NAMALWA (cell line): ENCODE data around the gene RTP3.
A peak's percentile ranks its signal among the peaks of the same experiment; 100 is the strongest.
"Not testable (repeated sequence)": the region's sequence is repeated elsewhere in the genome, so short reads cannot be mapped to it uniquely, and the experiment has no call there.

ENCODE experiments used
- DNase-seq: peaks from one replicate; pipeline ENCODE4 v3.0.0-alpha.2; 2015; ENCODE audit warnings: low spot score

RTP3 gene

DNA sequence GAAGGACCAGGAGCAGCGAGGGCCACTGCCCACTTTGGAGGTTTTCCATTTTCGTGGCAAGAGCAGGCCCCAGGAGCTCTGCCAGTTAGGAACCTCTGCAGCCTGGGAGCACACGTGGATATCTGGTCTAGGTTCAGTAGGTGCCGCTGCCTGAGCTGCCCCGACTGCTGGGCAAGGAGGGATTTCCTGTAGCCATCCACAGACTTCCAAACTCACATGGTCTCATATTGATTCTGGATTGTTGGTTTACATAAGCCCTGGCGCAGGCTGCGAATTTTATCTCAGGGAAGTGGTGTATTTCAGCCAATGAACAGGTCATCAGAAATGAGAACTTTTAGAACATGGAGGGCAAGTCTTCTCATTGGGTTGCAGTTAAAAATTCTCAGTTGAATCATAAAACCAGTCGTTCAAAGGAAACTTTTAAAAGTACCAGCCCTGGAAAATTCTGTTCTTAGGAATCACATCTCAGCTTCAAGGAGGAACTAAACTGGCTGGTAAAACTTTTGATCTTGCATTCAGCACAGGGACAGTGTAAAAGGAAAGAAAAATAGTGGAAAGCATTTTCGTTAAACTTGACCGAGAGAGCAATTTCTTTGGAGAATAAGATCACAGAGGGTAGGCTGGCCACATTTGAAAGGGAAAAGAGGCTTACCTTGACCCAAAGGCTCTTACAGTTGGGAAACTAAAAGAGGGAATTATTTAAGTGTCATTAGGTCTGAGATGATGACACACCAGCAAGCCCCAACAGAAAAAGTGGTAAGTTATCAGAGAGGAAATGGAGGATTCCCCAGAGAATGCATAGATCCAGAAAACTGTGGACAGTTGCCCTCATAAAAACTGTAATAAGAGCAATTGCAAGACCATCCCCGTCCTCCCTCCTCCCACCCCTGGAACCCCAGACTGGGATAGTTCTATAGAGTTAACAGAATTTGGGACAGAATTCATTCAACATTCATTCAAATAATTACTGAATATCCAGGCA, 6.4 kb upstream of the RTP3 start:
- no peak for DNase-seq

GRCh38 chr3:46492890-46493547, 4.8 kb upstream of the RTP3 start:
- DNase-seq: no peak

DNA sequence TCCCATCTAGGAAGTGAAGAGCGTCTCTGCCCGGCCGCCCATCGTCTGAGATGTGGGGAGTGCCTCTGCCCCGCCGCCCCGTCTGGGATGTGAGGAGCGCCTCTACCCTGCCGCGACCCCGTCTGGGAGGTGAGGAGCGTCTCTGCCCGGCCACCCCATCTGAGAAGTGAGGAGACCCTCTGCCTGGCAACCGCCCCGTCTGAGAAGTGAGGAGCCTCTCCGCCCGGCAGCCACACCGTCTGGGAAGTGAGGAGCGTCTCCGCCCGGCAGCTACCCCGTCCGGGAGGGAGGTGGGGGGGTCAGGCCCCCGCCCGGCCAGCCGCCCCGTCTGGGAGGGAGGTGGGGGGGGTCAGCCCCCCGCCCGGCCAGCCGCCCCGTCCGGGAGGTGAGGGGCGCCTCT, 3.3 kb upstream of the RTP3 start:
- DNase-seq: not testable (repeated sequence)

DNA sequence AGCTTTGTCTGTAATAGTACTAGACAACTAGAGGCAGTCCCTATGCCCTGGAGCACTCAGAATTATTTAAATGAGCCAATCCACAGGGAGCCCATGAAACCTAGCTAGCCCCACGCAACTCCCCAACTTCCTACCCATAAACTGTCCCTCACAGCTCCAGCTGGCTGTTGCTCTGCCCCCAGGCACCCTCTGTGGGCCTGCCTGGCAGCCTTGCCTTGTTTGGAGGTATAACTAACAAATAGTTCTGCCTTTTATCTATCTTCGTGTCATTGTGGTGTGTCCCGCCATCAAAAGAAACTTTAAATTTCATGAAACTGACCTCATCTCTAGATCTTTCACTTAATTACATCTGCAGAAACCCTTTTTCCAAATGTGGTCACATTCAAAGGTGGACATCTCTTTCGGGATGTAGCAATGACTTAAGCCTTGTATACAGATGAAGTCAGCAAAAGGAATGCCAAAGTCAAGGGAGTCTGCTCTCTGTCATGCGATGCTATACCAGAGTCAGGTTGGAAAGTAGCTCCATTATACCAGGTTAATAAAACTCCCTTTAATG, 1.8 kb upstream of the RTP3 start:
- DNase-seq: no peak

GRCh38 chr3:46496746-46497555, 825 bp upstream of the RTP3 start:
- peak; percentile 32 for DNase-seq

GRCh38 chr3:46498916-46499519, 1.2 kb downstream of the RTP3 start:
- DNase-seq: no peak

DNA sequence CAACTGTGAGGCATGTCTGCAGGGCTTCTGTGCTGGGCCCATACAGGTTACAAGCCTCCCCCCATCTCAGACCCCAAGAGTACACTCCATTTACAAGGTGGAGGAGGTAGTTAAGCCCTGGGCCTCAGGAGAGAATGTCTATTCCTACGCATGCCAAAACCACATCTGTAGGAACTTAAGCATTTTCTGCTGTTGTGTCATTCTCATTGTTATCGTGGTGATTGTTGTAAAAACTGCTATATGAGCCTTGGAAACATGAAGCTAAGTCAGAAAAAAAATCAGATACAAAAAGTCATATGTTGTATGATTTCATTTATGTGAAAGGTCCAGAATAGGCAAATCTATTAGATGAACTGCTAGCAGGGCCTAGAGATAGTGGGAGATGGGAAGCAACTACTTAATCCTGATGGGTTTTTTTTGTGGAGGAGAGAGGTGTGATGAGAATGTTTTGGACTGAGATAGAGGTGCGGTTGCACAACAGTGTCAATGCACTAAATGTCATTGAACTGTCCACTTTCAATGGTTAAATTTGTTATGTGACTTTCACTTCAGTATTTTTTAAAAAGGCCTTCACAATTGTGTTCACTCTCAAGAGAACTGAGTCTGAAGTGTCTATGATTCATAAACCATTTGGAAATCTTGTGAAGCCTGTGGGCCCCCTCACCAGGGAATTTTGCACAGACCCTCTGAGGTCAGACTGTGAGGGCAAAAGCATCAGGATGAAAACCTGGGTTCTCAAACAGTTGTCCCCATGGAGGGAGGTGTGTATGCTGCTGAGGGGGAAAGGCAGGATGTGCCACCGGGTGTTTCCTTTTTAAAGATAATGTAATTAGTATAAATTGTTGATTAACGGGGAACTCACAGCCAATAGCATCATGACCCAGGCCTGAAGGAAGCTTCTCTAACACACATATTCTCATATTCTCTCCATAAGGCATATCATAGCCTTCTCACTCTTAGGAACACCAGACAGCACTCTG, 3.2 kb downstream of the RTP3 start:
- no peak for DNase-seq

GRCh38 chr3:46501702-46502101, 3.9 kb downstream of the RTP3 start:
- DNase-seq: no peak

- DNase-seq: no peak
Measured at GRCh38 chr3:46503200-46503874, 5.6 kb downstream of the RTP3 start.

DNA sequence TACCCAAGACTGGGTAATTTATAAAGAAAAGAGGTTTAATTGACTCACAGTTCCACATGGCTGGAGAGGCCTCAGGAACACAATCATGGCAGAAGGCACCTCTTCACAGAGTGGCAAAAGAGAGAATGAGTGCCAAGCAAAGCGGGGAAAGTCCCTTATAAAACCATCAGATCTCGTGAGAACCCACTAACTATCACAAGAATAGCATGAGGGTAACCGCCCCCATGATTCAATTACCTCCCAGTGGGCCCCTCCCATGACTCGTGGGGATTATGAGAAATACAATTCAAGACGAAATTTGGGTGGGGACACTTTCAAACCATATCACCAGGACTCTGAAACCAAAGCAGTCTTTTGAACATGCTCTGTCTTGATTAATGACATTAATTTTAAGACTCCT, 7.0 kb downstream of the RTP3 start:
- DNase-seq: peak; percentile 8

- no peak for DNase-seq
Measured at GRCh38 chr3:46505953-46506352, 8.2 kb downstream of the RTP3 start.

DNA sequence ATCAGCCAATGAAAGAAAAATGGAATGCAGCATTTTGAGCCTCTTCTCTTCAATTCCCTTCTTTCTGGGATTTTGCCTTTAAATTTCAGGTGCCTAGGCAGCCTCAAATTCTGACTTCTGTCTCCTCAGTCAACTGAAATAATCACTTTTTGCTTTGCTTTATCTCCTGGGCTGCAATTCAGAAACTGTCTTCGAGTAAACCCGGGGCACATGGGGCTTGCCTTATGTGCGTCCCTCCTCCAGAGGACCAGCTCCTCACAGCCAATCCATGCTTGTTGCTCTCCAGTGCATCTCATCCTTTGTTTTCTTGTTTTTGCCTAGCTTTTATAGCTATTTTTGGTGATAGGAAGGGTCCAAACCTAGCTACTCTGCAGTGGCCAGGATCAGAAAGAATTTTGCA, 8.8 kb downstream of the RTP3 start:
- DNase-seq: no peak

GRCh38 chr3:46508850-46509591, 11.2 kb downstream of the RTP3 start:
- no peak for DNase-seq

DNA sequence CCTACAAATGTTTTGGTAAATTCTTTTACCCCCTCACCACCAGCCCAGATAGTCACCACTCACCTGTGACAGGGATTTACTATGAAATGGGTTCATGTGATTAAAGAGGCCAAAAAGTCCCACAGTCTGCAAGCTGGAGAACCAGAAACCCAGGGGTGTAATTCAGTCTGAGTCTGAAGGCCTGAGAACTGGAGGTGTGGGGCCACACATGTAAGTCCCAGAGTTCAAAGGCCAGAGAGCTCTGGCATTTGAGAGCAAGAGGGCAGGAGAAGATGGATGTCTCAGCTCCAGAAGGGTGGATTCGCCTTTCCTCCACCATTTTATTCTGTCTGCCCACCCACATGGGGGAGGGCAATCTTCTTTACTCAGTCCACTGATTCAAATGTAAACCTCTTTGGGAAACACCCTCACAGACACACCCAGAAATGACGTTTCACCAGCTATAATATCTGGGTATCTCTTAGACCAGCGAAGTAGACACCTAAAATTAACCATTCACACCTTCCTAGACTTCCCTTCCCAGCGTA, 11.9 kb downstream of the RTP3 start:
- no peak for DNase-seq

DNA sequence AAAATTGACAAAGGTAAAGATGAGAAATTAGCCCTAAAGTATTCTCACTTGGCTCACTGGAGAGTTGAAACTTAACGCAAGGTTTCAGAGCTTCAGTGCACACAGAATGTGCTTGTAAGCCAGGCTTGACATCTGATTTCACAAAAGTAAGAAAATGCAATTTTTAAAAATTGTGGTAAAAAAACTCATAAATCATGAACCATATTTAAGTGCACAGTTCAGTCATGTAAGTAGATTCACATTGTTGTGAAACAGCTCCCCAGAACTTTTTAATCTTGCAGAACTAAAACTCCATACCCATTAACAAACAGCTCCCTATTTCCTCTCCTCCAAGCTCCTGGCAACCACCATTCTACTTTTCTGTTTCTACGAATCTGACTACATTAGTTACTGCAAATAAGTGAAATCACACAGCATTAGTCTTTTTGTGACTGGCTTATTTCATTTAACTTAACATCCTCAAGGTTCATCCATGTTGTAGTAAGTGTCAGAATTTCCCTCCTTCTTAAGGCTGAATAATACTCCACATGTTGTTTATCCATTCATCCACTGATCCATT, 14.5 kb downstream of the RTP3 start:
- DNase-seq: no peak

GRCh38 chr3:46516521-46516920, 18.7 kb downstream of the RTP3 start:
- DNase-seq: no peak

- no peak for DNase-seq
Measured at GRCh38 chr3:46517016-46517783, 19.4 kb downstream of the RTP3 start.

- no peak for DNase-seq
Measured at GRCh38 chr3:46517784-46518181, 20.0 kb downstream of the RTP3 start.
